ENCODE results near the gene SNX18. TPM values are rescaled to one million over a fixed set of nuclear protein-coding genes. Genes with fewer than 3 reads are reported as not detected.

The SNX18 gene
- total and polyA plus RNA-seq, 2 of the 4 experiments (the other 2 are of a cell fraction), result 31.2 to 50.0 TPM

DNA sequence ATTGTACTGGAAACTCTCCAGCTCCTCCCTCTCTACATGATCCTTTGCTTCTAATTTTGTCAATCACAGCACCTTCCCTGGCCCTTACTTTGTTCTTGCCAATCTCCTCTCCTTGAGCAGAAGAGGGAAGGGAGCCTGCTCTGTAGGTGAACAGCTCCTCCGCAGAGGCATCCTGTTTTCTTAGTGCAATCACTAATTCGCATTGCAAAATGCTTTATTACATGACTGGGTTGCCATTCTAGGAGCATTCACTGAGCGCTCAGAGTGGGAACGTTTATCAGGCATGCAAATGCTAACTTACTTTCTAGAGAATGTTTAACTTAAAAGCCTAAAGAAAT, 416 bp upstream of the SNX18 start:
- Histone ChIP-seq H3K14ac (replicated peaks; ENCODE audit: low read depth, low read length) (peak overlapping the region; percentile 89), H2AK9ac (replicated peaks; ENCODE audit: low read depth, low read length, poor library complexity) (no peak overlapping the region), H3K23ac (ENCODE audit: low read depth, low read length) (peak overlapping the region; percentile 93; the same call in 1 of the 2 replicates), H3K27ac (ENCODE audit: insufficient read depth, low read length) (peak overlapping the region; percentile 58; the same call in 1 of the 2 replicates), H3K9me1 (ENCODE audit: insufficient read depth, low read length) (peaks cover 12% of the 10 kb centered on the region), H3K4me3 (ENCODE audit: insufficient read depth, low read depth, low read length) (peak overlapping the region; percentile 32; the same call in 1 of the 2 replicates), H2BK15ac (ENCODE audit: low read depth, low read length) (peak overlapping the region; percentile 59; the same call in 2 of the 3 replicates), H3K79me1 (ENCODE audit: low read depth in 1 of 2, low read length in 2 of 2) (peaks cover 0 to 35% of the 10 kb centered on the region in 2 experiments; a peak in 2 of 4 replicates), H3K4me2 (ENCODE audit: low read depth, low read length) (peak overlapping the region; percentile 84), H2BK5ac (ENCODE audit: low read depth, low read length, poor library complexity, severe bottlenecking) (peak overlapping the region; percentile 53), H3K9me3 (ENCODE audit: control insufficient read depth, insufficient read depth, low read length) (peaks cover 9% of the 10 kb centered on the region), H4K20me1 (ENCODE audit: insufficient read depth, low read length) (peaks cover 33% of the 10 kb centered on the region), H4K91ac (ENCODE audit: insufficient read depth, low read depth, low read length) (no peak overlapping the region), H2BK120ac (ENCODE audit: low read depth, low read length) (peak overlapping the region; percentile 91), H3K18ac (ENCODE audit: low read depth, low read length) (peak overlapping the region; percentile 76), H2BK20ac (ENCODE audit: low read depth, low read length) (peak overlapping the region; percentile 92), H4K8ac (ENCODE audit: low read depth in 2 of 2, low read length in 2 of 2) (peak overlapping the region in 1 of 2 experiments; percentile 87; a peak in 1 of 4 replicates), H3K4ac (ENCODE audit: low read depth, low read length) (peak overlapping the region; percentile 73), H2AK5ac (ENCODE audit: low read depth, low read length) (0 out of 2 replicates have a peak overlapping the region, but pooled peaks have one; percentile 22), H3K56ac (ENCODE audit: extremely low read depth, insufficient read depth, low read length) (no peak overlapping the region), H3K27me3 (ENCODE audit: control insufficient read depth, insufficient read depth, low read length) (no peaks in the 10 kb centered on the region), H3K9ac (ENCODE audit: low read depth, low read length) (peak overlapping the region; percentile 20), H2AFZ (replicated peaks; ENCODE audit: low read length, poor library complexity) (peak overlapping the region; percentile 76), H4K5ac (ENCODE audit: low read depth, low read length) (peak overlapping the region; percentile 36), H3K36me3 (ENCODE audit: control insufficient read depth, insufficient read depth, low read length) (peaks cover 21% of the 10 kb centered on the region), H3K4me1 (ENCODE audit: control insufficient read depth, insufficient read depth, low read length) (peaks cover 11% of the 10 kb centered on the region)
- POLR2A ChIA-PET (ENCODE audit: unreplicated experiment), result interaction anchor here (0.6 kb wide), 1 partner anchor 267 kb away, joined by 9 read pairs; no protein-coding TSS in a partner anchor
- intact Hi-C loops (cut with micrococcal nuclease) (loop anchor here (1.0 to 10.0 kb wide), 7 partner anchors 185 to 629 kb away; no protein-coding TSS in a partner anchor), in situ Hi-C loops (cut with MboI; ENCODE audit: low sequenced_read_pairs) (loop anchor here (5.0 kb wide), 1 partner anchor 345 kb away; no protein-coding TSS in a partner anchor), dilution Hi-C loops (cut with HindIII; ENCODE audit: low sequenced_read_pairs, unreplicated experiment) (no loop called here)
- DNase-seq (no peak), ATAC-seq (ENCODE audit: low read depth) (peak; percentile 5; the same call in 1 of the 2 replicates)
- WGBS, 2 experiments (ENCODE audit: extremely low coverage in 2 of 2, insufficient read length in 1 of 2), result 0% methylated on average over 2 of the region's 4 CpGs; no CpG with 5 or more reads in 1 of the 2 experiments
- TF ChIP-seq CHD1 (IDR thresholded peaks at IDR 0.05; ENCODE audit: low read depth, low read length), result no peak
- no peak for TF ChIP-seq RFX5 (IDR thresholded peaks at IDR 0.05; ENCODE audit: low read depth, low read length)
- TF ChIP-seq, protein P1, sequence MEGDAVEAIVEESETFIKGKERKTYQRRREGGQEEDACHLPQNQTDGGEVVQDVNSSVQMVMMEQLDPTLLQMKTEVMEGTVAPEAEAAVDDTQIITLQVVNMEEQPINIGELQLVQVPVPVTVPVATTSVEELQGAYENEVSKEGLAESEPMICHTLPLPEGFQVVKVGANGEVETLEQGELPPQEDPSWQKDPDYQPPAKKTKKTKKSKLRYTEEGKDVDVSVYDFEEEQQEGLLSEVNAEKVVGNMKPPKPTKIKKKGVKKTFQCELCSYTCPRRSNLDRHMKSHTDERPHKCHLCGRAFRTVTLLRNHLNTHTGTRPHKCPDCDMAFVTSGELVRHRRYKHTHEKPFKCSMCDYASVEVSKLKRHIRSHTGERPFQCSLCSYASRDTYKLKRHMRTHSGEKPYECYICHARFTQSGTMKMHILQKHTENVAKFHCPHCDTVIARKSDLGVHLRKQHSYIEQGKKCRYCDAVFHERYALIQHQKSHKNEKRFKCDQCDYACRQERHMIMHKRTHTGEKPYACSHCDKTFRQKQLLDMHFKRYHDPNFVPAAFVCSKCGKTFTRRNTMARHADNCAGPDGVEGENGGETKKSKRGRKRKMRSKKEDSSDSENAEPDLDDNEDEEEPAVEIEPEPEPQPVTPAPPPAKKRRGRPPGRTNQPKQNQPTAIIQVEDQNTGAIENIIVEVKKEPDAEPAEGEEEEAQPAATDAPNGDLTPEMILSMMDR (conservative IDR thresholded peaks at IDR 0.05; ENCODE audit: low read depth, low read length), result no peak
- no peak for TF ChIP-seq FOS (IDR thresholded peaks at IDR 0.05; ENCODE audit: low read depth, low read length)
- TF ChIP-seq POLR2A (IDR thresholded peaks at IDR 0.05; ENCODE audit: low read depth, low read length), result no peak
- no peak for TF ChIP-seq CEBPB (IDR thresholded peaks at IDR 0.05; ENCODE audit: low read depth, low read length)
- TF ChIP-seq NFE2L2 (IDR thresholded peaks at IDR 0.05; ENCODE audit: low read depth, low read length), result no peak
- no peak for TF ChIP-seq SMC3 (IDR thresholded peaks at IDR 0.05; ENCODE audit: low read depth, low read length)
- no peak for TF ChIP-seq MAZ (IDR thresholded peaks at IDR 0.05; ENCODE audit: borderline replicate concordance, low read depth, low read length)
- no peak for TF ChIP-seq MAFK (IDR thresholded peaks at IDR 0.05; ENCODE audit: low read depth, low read length)
- no peak for TF ChIP-seq RCOR1 (IDR thresholded peaks at IDR 0.05; ENCODE audit: insufficient replicate concordance, low read length)
- TF ChIP-seq, protein P2, sequence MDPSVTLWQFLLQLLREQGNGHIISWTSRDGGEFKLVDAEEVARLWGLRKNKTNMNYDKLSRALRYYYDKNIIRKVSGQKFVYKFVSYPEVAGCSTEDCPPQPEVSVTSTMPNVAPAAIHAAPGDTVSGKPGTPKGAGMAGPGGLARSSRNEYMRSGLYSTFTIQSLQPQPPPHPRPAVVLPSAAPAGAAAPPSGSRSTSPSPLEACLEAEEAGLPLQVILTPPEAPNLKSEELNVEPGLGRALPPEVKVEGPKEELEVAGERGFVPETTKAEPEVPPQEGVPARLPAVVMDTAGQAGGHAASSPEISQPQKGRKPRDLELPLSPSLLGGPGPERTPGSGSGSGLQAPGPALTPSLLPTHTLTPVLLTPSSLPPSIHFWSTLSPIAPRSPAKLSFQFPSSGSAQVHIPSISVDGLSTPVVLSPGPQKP (IDR thresholded peaks at IDR 0.05; ENCODE audit: borderline replicate concordance, low read depth, low read length), result no peak
- TF ChIP-seq, protein P3, sequence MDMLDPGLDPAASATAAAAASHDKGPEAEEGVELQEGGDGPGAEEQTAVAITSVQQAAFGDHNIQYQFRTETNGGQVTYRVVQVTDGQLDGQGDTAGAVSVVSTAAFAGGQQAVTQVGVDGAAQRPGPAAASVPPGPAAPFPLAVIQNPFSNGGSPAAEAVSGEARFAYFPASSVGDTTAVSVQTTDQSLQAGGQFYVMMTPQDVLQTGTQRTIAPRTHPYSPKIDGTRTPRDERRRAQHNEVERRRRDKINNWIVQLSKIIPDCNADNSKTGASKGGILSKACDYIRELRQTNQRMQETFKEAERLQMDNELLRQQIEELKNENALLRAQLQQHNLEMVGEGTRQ (IDR thresholded peaks at IDR 0.05; ENCODE audit: low read depth, low read length), result no peak
- no peak for TF ChIP-seq BHLHE40 (IDR thresholded peaks at IDR 0.05; ENCODE audit: low read depth, low read length)
- TF ChIP-seq MXI1 (IDR thresholded peaks at IDR 0.05; ENCODE audit: borderline replicate concordance, low read depth, low read length), result no peak
- TF ChIP-seq RAD21 (IDR thresholded peaks at IDR 0.05; ENCODE audit: low read length), result no peak
- CTCF ChIA-PET, result interaction anchor here (0.5 to 3.0 kb wide), 18 partner anchors 10 to 643 kb away, joined by 3 to 14 read pairs (median 4); partner anchors contain the start of gene GPX8
- no TSS peak for BruUV-seq (replicated peaks)
